ENCODE results near the gene STXBP5.
"Not testable (repeated sequence)": the region's sequence is repeated elsewhere in the genome, so short reads cannot be mapped to it uniquely, and the experiment has no call there.

The STXBP5 gene

GRCh38 chr6:147310521-147310920 lies 106.3 kb downstream of the STXBP5 start:
- DNase-seq, result no peak

GRCh38 chr6:147311218-147311617 lies 107.0 kb downstream of the STXBP5 start:
- DNase-seq, result no peak

GRCh38 chr6:147321260-147321659 lies 117.0 kb downstream of the STXBP5 start:
- DNase-seq, result no peak

GRCh38 chr6:147322299-147323162 lies 118.3 kb downstream of the STXBP5 start:
- DNase-seq, result no peak

GRCh38 chr6:147325557-147325956 lies 121.3 kb downstream of the STXBP5 start:
- no peak for DNase-seq

- DNase-seq, result no peak
These were observed 127.2 kb downstream of the STXBP5 start for GRCh38 chr6:147331401-147331800.

GRCh38 chr6:147337921-147338320 lies 133.7 kb downstream of the STXBP5 start:
- DNase-seq, result no peak

- DNase-seq, result no peak
These were observed 137.3 kb downstream of the STXBP5 start for GRCh38 chr6:147341486-147341885.

- DNase-seq, result no peak
These were observed 141.7 kb downstream of the STXBP5 start for GRCh38 chr6:147345902-147346301.

GRCh38 chr6:147347179-147347881 lies 143.1 kb downstream of the STXBP5 start:
- DNase-seq, result no peak

GRCh38 chr6:147347882-147348575 lies 143.8 kb downstream of the STXBP5 start:
- no peak for DNase-seq

GRCh38 chr6:147361311-147361981 lies 157.2 kb downstream of the STXBP5 start:
- DNase-seq, result no peak

- DNase-seq, result no peak
These were observed 162.1 kb downstream of the STXBP5 start for GRCh38 chr6:147366290-147366689.

GRCh38 chr6:147371325-147371724 lies 167.1 kb downstream of the STXBP5 start:
- no peak for DNase-seq

- DNase-seq, result no peak
These were observed 168.6 kb downstream of the STXBP5 start for GRCh38 chr6:147372806-147373205.

- no peak for DNase-seq
These were observed 174.6 kb downstream of the STXBP5 start for GRCh38 chr6:147378819-147379218.

GRCh38 chr6:147380841-147381240 lies 176.6 kb downstream of the STXBP5 start:
- DNase-seq, result not testable (repeated sequence)

GRCh38 chr6:147381712-147382111 lies 177.5 kb downstream of the STXBP5 start:
- no peak for DNase-seq

- no peak for DNase-seq
These were observed 178.8 kb downstream of the STXBP5 start for GRCh38 chr6:147382945-147383554.

GRCh38 chr6:147384029-147384428 lies 179.8 kb downstream of the STXBP5 start:
- no peak for DNase-seq

GRCh38 chr6:147384737-147385710 lies 180.8 kb downstream of the STXBP5 start:
- no peak for DNase-seq

All from DMS79 (cell line).